Skeletal muscle tissue (tissue), 5 donors: ENCODE data around the gene FITM1. TPM values are rescaled to one million over a fixed set of nuclear protein-coding genes. Genes with fewer than 3 reads are reported as not detected.

ENCODE experiments used
- H3K27ac ChIP-seq: one replicate; pipeline ENCODE4 v1.7.0; 2013; ENCODE audit warnings: mild to moderate bottlenecking, low read depth, low read length, inconsistent platforms
- H3K27me3 ChIP-seq, 3 donors: one replicate each; pipeline ENCODE4 v1.7.0; 2013; ENCODE audit warnings: low read length in 3 of 3; ENCODE audit not compliant: control insufficient read depth in 3 of 3, insufficient read depth in 3 of 3
- H3K36me3 ChIP-seq, 3 donors: one replicate each; pipeline ENCODE4 v1.7.0; 2013; ENCODE audit warnings: low read length in 3 of 3; ENCODE audit not compliant: control insufficient read depth in 3 of 3, insufficient read depth in 3 of 3
- H3K4me1 ChIP-seq, 3 donors: one replicate each; pipeline ENCODE4 v1.7.0; 2013; ENCODE audit warnings: low read length in 3 of 3, mild to moderate bottlenecking in 3 of 3; ENCODE audit not compliant: control insufficient read depth in 3 of 3, insufficient read depth in 3 of 3
- H3K4me3 ChIP-seq, 3 donors: one replicate each; pipeline ENCODE4 v1.7.0; 2013; ENCODE audit warnings: low read length in 3 of 3
- H3K9ac ChIP-seq, 3 donors: one replicate each; pipeline ENCODE4 v1.7.0; 2013; ENCODE audit warnings: low read length in 3 of 3, mild to moderate bottlenecking in 3 of 3, moderate library complexity in 2 of 3, low read depth in 1 of 3
- H3K9me3 ChIP-seq, 3 donors: one replicate each; pipeline ENCODE4 v1.7.0; 2013; ENCODE audit warnings: low read length in 3 of 3; ENCODE audit not compliant: control insufficient read depth in 3 of 3
- small RNA-seq: library from RNA; depleted of rRNA; stranded (forward); fragments of <200 nt; gene quantifications from one replicate; pipeline ENCODE3, GENCODE V24; 2014
- total RNA-seq: library from RNA; depleted of rRNA; stranded (reverse); fragments of >200 nt; gene quantifications from one replicate; pipeline ENCODE4 v1.2.3, GENCODE V29; 2014
- donor health status: Osteomylitis.

The FITM1 gene
- total RNA-seq, 1 donor from 2014 or later: 172 TPM

GRCh38 chr14:24178399-24179178 lies 48.1 kb downstream of the FITM1 start:
- no peaks in the 10 kb centered on the region for H3K27me3 ChIP-seq
- no peak overlapping the region for H3K27ac ChIP-seq
- H3K9ac ChIP-seq: no peak overlapping the region
- peaks cover 46 to 47% (median 46%) of the 10 kb centered on the region in 3 donors for H3K36me3 ChIP-seq
- no peak overlapping the region for H3K4me3 ChIP-seq
- no peaks in the 10 kb centered on the region for H3K9me3 ChIP-seq
- peaks cover 15 to 22% (median 21%) of the 10 kb centered on the region in 3 donors for H3K4me1 ChIP-seq

GRCh38 chr14:24179294-24179960 lies 49.0 kb downstream of the FITM1 start:
- H3K9me3 ChIP-seq: no peaks in the 10 kb centered on the region
- no peaks in the 10 kb centered on the region for H3K27me3 ChIP-seq
- H3K4me3 ChIP-seq: no peak overlapping the region
- H3K9ac ChIP-seq: peak overlapping the region in 2 of 3 donors; percentile 22 to 72
- peaks cover 53 to 55% (median 54%) of the 10 kb centered on the region in 3 donors for H3K36me3 ChIP-seq
- H3K4me1 ChIP-seq: peaks cover 15 to 22% (median 21%) of the 10 kb centered on the region in 3 donors
- peak overlapping the region; percentile 59 for H3K27ac ChIP-seq

GRCh38 chr14:24179961-24180796 lies 49.7 kb downstream of the FITM1 start:
- Histone ChIP-seq H3K36me3 (peaks cover 61 to 62% (median 62%) of the 10 kb centered on the region in 3 donors), H3K27ac (peak overlapping the region; percentile 59), H3K27me3 (no peaks in the 10 kb centered on the region), H3K9me3 (no peaks in the 10 kb centered on the region), H3K9ac (peak overlapping the region; percentile 20 to 72 (median 28)), H3K4me1 (peaks cover 15 to 22% (median 21%) of the 10 kb centered on the region in 3 donors), H3K4me3 (peak overlapping the region in 1 of 3 donors; percentile 35)

- no peak overlapping the region for H3K27ac ChIP-seq
- no peaks in the 10 kb centered on the region for H3K9me3 ChIP-seq
- no peak overlapping the region for H3K9ac ChIP-seq
- H3K27me3 ChIP-seq: no peaks in the 10 kb centered on the region
- peaks cover 74 to 75% (median 74%) of the 10 kb centered on the region in 3 donors for H3K36me3 ChIP-seq
- peaks cover 15 to 22% (median 21%) of the 10 kb centered on the region in 3 donors for H3K4me1 ChIP-seq
- H3K4me3 ChIP-seq: no peak overlapping the region
Observed at GRCh38 chr14:24181371-24182077, 51.1 kb downstream of the FITM1 start.

Small RNAs within 50 kb of the gene (small RNA-seq; reads per million reads assigned to genes)
- gene IPO4 (not detected), gene IRF9 (not detected), gene RNA5SP383 (0.23 reads per million, percentile 10 among the genes with 10 or more reads in this experiment)

Other genes with a start within 250 kb of the FITM1 start
- gene DHRS4, start 176.9 kb upstream of the FITM1 start, total RNA-seq: 21.4 TPM
- gene DHRS4L2, start 141.7 kb upstream of the FITM1 start, total RNA-seq: 8.9 TPM
- under 0.01 TPM for gene CARMIL3, start 78.7 kb upstream of the FITM1 start, total RNA-seq
- not detected for gene CPNE6, start 59.1 kb upstream of the FITM1 start, total RNA-seq
- 3.7 TPM for gene PCK2, start 36.3 kb upstream of the FITM1 start, total RNA-seq
- 85.6 TPM for gene DCAF11, start 15.9 kb upstream of the FITM1 start, total RNA-seq
- gene NRL, start 15.7 kb upstream of the FITM1 start, total RNA-seq: 2.1 TPM
- gene PSME1, start 5.5 kb downstream of the FITM1 start, total RNA-seq: 89.8 TPM
- 12.0 TPM for gene EMC9, start 10.9 kb downstream of the FITM1 start, total RNA-seq
- gene PSME2, start 16.0 kb downstream of the FITM1 start, total RNA-seq: 58.5 TPM
- 33.4 TPM for gene RNF31, start 16.8 kb downstream of the FITM1 start, total RNA-seq
- 50.6 TPM for gene IRF9, start 30.6 kb downstream of the FITM1 start, total RNA-seq
- gene REC8, start 41.4 kb downstream of the FITM1 start, total RNA-seq: 2.1 TPM
- gene IPO4, start 58.2 kb downstream of the FITM1 start, total RNA-seq: 32.9 TPM
- gene TM9SF1, start 64.8 kb downstream of the FITM1 start, total RNA-seq: 18.3 TPM
- 0.52 TPM for gene TSSK4, start 75.0 kb downstream of the FITM1 start, total RNA-seq
- gene CHMP4A, start 82.8 kb downstream of the FITM1 start, total RNA-seq: 29.2 TPM
- 9.9 TPM for gene MDP1, start 85.4 kb downstream of the FITM1 start, total RNA-seq
- 81.9 TPM for gene NEDD8, start 101.7 kb downstream of the FITM1 start, total RNA-seq
- gene GMPR2, start 102.3 kb downstream of the FITM1 start, total RNA-seq: 49.6 TPM
- gene TINF2, start 112.0 kb downstream of the FITM1 start, total RNA-seq: 34.4 TPM
- gene TGM1, start 132.5 kb downstream of the FITM1 start, total RNA-seq: 0.52 TPM
- 11.5 TPM for gene RABGGTA, start 140.9 kb downstream of the FITM1 start, total RNA-seq
- 6.3 TPM for gene DHRS1, start 169.1 kb downstream of the FITM1 start, total RNA-seq
- 22.4 TPM for gene NOP9, start 169.2 kb downstream of the FITM1 start, total RNA-seq
- gene CIDEB, start 177.3 kb downstream of the FITM1 start, total RNA-seq: 4.7 TPM
- gene LTB4R2, start 179.5 kb downstream of the FITM1 start, total RNA-seq: 1.6 TPM
- gene LTB4R, start 180.8 kb downstream of the FITM1 start, total RNA-seq: 2.1 TPM
- gene ADCY4, start 204.4 kb downstream of the FITM1 start, total RNA-seq: 9.9 TPM
- gene RIPK3, start 209.3 kb downstream of the FITM1 start, total RNA-seq: 1.6 TPM
- 21.4 TPM for gene NFATC4, start 237.5 kb downstream of the FITM1 start, total RNA-seq